ENCODE measurements around the gene ZFP82. TPM values are rescaled to one million over a fixed set of nuclear protein-coding genes. Genes with fewer than 3 reads are reported as not detected.

Gene ZFP82
- total RNA-seq, 4 donors from 2014 or later: 0.10 to 0.98 (median 0.92) TPM

DNA sequence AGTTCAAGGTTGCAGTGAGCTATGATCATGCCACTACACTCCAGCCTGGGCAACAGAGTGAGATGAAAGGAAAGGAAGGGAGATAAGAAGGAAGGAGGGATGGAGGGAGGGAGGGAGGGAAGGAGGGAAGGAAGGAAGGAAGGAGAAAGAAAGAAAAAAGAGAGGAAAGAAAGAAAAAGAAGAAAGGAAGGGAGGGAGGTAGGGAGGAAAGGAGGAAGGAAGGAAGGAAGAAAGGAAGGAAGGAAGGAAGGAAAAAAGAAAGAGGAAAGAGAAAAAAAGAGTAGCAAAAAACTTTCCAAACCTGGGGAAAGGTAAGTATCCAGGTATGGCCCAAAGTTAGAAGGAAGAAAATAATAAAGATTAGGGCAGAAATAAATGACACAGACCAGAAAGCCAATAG is 46.6 kb downstream of the ZFP82 start:
- ATAC-seq (no peak), DNase-seq (no peak)
- Histone ChIP-seq H3K4me3 (no peak overlapping the region), H3K9me3 (no peaks in the 10 kb centered on the region), H3K4me1 (no peaks in the 10 kb centered on the region), H3K27ac (no peak overlapping the region), H3K27me3 (no peaks in the 10 kb centered on the region), H3K36me3 (peaks cover 0 to 12% of the 10 kb centered on the region in 2 donors)
- TF ChIP-seq, protein P1, sequence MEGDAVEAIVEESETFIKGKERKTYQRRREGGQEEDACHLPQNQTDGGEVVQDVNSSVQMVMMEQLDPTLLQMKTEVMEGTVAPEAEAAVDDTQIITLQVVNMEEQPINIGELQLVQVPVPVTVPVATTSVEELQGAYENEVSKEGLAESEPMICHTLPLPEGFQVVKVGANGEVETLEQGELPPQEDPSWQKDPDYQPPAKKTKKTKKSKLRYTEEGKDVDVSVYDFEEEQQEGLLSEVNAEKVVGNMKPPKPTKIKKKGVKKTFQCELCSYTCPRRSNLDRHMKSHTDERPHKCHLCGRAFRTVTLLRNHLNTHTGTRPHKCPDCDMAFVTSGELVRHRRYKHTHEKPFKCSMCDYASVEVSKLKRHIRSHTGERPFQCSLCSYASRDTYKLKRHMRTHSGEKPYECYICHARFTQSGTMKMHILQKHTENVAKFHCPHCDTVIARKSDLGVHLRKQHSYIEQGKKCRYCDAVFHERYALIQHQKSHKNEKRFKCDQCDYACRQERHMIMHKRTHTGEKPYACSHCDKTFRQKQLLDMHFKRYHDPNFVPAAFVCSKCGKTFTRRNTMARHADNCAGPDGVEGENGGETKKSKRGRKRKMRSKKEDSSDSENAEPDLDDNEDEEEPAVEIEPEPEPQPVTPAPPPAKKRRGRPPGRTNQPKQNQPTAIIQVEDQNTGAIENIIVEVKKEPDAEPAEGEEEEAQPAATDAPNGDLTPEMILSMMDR (IDR thresholded peaks at IDR 0.05 in 4 of 5, conservative IDR thresholded peaks at IDR 0.05 in 1 of 5): no peak
- no peak for TF ChIP-seq POLR2A (IDR thresholded peaks at IDR 0.05)
- in situ Hi-C loops (cut with MboI; ENCODE audit: low sequenced_read_pairs in 4 of 4): loop anchor here in 1 of 4 donors (25.0 kb wide), 1 partner anchor 135 kb away; no protein-coding TSS in a partner anchor
- intact Hi-C loops (cut with DNase I; ENCODE audit: low total_unique reads): no loop called here

DNA sequence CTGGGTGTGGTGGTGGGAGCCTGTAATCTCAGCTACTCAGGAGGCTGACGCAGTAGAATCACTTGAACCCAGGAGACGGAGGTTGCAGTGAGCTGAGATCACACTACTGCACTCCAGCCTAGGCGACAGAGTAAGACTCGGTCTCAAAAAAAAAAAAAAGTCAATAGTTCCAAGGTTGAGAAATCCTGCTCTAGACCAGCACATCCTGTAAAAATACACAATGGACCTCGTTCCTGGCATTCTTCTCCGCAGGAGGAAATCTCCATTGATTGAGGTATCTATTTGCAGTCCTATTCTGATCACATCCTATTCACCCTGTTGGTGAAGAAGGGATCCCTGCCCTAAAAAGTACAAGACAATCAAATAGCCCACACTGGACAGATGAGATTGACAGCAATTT is 54.6 kb downstream of the ZFP82 start:
- no peak overlapping the region for H3K27ac ChIP-seq
- ATAC-seq (no peak), DNase-seq (no peak)

More for the DNA sequence above, 54.6 kb downstream of the ZFP82 start:
- H3K4me1 ChIP-seq: no peaks in the 10 kb centered on the region
- H3K9me3 ChIP-seq: no peaks in the 10 kb centered on the region
- H3K27me3 ChIP-seq: no peaks in the 10 kb centered on the region
- H3K36me3 ChIP-seq: peaks cover 2 to 74% of the 10 kb centered on the region in 2 donors
- no peak overlapping the region for H3K4me3 ChIP-seq
- intact Hi-C loops (cut with DNase I; ENCODE audit: low total_unique reads) (no loop called here), in situ Hi-C loops (cut with MboI; ENCODE audit: low sequenced_read_pairs in 4 of 4) (loop anchor here in 1 of 4 donors (25.0 kb wide), 1 partner anchor 127 kb away; no protein-coding TSS in a partner anchor)
- TF ChIP-seq, protein P1 (IDR thresholded peaks at IDR 0.05 in 4 of 5, conservative IDR thresholded peaks at IDR 0.05 in 1 of 5): no peak
- no peak for TF ChIP-seq POLR2A (IDR thresholded peaks at IDR 0.05)

Other genes starting within 250 kb of the ZFP82 start
- gene ZNF565, start 204.0 kb downstream of the ZFP82 start, total RNA-seq: 1 to 10 TPM; 1.7 to 5.3 (median 2.3) TPM
- 100 to 1,000 TPM in 1 of 4 donors, 10 to 100 TPM in 3; 47.8 to 108 (median 91.2) TPM for gene ZNF146, start 203.5 kb downstream of the ZFP82 start, total RNA-seq
- 1 to 10 TPM in 1 of 4 donors, under 1 TPM in 3; 0.67 to 1.9 (median 0.74) TPM for gene ZFP14, start 39.4 kb downstream of the ZFP82 start, total RNA-seq
- 1 to 10 TPM; 4.1 to 8.3 (median 5.9) TPM for gene ZNF566, start 70.9 kb upstream of the ZFP82 start, total RNA-seq
- gene ZNF260, start 109.6 kb upstream of the ZFP82 start, total RNA-seq: 10 to 100 TPM in 1 of 4 donors, 1 to 10 TPM in 3; 1.3 to 16.3 (median 3.2) TPM
- 1 to 10 TPM; 4.1 to 6.6 (median 5.4) TPM for gene ZNF529, start 154.6 kb upstream of the ZFP82 start, total RNA-seq
- 1 to 10 TPM in 2 of 4 donors, under 1 TPM in 2; 0.16 to 9.0 (median 1.9) TPM for gene ZNF382, start 186.7 kb upstream of the ZFP82 start, total RNA-seq
- gene ZNF461, start 248.2 kb upstream of the ZFP82 start, total RNA-seq: 1 to 10 TPM; 1.0 to 4.5 (median 2.6) TPM

All from gastrocnemius medialis (tissue), 4 donors.